Cardiac atrium fibroblast (primary cell): ENCODE data around the gene LVRN. TPM values are rescaled to one million over a fixed set of nuclear protein-coding genes. Genes with fewer than 3 reads are reported as not detected.

Experiments used
- total RNA-seq: library from RNA; depleted of rRNA; stranded (reverse); fragments of >200 nt; gene quantifications from 2 replicates; pipeline ENCODE4 v1.2.3, GENCODE V29; 2015

LVRN gene, protein sequence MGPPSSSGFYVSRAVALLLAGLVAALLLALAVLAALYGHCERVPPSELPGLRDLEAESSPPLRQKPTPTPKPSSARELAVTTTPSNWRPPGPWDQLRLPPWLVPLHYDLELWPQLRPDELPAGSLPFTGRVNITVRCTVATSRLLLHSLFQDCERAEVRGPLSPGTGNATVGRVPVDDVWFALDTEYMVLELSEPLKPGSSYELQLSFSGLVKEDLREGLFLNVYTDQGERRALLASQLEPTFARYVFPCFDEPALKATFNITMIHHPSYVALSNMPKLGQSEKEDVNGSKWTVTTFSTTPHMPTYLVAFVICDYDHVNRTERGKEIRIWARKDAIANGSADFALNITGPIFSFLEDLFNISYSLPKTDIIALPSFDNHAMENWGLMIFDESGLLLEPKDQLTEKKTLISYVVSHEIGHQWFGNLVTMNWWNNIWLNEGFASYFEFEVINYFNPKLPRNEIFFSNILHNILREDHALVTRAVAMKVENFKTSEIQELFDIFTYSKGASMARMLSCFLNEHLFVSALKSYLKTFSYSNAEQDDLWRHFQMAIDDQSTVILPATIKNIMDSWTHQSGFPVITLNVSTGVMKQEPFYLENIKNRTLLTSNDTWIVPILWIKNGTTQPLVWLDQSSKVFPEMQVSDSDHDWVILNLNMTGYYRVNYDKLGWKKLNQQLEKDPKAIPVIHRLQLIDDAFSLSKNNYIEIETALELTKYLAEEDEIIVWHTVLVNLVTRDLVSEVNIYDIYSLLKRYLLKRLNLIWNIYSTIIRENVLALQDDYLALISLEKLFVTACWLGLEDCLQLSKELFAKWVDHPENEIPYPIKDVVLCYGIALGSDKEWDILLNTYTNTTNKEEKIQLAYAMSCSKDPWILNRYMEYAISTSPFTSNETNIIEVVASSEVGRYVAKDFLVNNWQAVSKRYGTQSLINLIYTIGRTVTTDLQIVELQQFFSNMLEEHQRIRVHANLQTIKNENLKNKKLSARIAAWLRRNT
- 0.16 TPM in 1 of 2 replicates, not detected in the other for total RNA-seq

DNA sequence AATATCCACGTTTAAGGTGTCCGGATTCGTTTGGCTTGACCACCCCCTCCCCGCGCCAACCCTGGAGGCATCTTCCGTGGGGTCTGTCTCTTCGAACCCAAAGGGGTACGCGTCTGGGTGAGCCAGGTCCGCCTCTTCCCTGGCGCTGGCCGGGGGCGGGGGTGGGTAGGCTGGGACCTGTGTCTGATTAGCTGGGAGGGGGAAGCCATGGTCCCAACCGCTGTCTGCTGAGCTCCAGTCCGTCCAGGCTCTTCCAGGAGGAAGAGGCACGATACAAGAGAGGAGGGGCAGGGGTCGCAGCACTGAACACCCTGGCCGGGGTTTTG lies at the start of gene LVRN:
TSS of gene LVRN (plus strand) at position 237 of the 326 bp plus-strand sequence. CDS start 143 bp downstream, outside the sequence.

DNA sequence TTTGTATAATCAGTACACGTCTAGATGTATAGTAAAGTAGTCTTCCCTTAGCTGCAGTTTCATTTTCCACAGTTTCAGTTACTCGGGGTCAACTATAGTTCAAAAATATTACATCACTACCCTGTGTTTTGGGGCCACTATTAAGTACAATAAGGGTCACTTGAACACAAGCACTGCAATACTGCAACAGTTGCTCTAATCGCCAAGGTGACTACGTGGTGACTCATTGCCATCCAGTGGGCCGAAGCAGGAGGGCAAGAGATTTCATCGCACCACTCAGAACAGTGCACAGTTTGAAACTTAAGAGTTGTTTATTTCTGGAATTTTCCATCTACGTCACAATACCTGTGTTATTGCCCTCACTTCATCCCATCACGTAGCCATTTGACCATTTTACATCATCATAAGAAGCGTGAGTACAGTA lies 69.8 kb downstream of the LVRN start, which contains the start of gene ARL14EPL:
TSS of gene ARL14EPL (plus strand) at position 379 of the 424 bp plus-strand sequence. CDS start 18,994 bp downstream, outside the sequence.

Other genes starting within 250 kb of the LVRN start
- gene CDO1, start 145.8 kb upstream of the LVRN start, total RNA-seq: 0.65 and 0.72 TPM in 2 replicates
- 59.3 and 68.6 TPM in 2 replicates for gene ATG12, start 120.9 kb upstream of the LVRN start, total RNA-seq
- 173 and 517 TPM in 2 replicates for gene AP3S1, start 120.5 kb upstream of the LVRN start, total RNA-seq
- gene ARL14EPL, start 70.0 kb downstream of the LVRN start, total RNA-seq: not detected in 2 replicates
- 22.6 and 22.7 TPM in 2 replicates for gene COMMD10, start 122.5 kb downstream of the LVRN start, total RNA-seq